WI38 (cell line): ENCODE measurements around the gene PADI6.
"Not testable (repeated sequence)": the region's sequence is repeated elsewhere in the genome, so short reads cannot be mapped to it uniquely, and the experiment has no call there.

ENCODE experiments used
- H3K4me3 ChIP-seq: 2 replicates; pipeline ENCODE4 v1.5.1; 2011; ENCODE audit warnings: low read depth, mild to moderate bottlenecking, control low read depth, low read length
- TF ChIP-seq, protein P1 (sequence below): IDR thresholded peaks from 2 replicates; pipeline ENCODE4 v1.5.1; 2012; ENCODE audit warnings: low read depth, mild to moderate bottlenecking, control low read depth, low read length

PADI6 gene

DNA sequence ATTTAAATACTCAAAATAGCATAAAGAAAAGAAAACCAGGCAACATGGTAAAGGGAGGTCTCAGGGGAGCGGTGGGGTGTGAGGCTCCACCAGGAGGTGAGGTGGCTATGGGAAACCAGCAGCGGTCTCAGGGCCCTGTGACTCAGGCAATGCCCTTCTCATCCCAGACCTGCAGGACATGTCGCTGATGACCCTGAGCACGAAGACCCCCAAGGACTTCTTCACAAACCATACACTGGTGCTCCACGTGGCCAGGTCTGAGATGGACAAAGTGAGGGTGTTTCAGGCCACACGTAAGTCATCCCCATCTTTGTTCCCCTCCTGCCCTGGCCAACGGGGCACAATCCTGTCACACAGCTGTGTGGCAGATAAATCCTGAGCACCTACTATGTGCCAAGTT lies 32.5 kb upstream of the PADI6 start:
- no peak overlapping the region for H3K4me3 ChIP-seq
- TF ChIP-seq, protein P1, sequence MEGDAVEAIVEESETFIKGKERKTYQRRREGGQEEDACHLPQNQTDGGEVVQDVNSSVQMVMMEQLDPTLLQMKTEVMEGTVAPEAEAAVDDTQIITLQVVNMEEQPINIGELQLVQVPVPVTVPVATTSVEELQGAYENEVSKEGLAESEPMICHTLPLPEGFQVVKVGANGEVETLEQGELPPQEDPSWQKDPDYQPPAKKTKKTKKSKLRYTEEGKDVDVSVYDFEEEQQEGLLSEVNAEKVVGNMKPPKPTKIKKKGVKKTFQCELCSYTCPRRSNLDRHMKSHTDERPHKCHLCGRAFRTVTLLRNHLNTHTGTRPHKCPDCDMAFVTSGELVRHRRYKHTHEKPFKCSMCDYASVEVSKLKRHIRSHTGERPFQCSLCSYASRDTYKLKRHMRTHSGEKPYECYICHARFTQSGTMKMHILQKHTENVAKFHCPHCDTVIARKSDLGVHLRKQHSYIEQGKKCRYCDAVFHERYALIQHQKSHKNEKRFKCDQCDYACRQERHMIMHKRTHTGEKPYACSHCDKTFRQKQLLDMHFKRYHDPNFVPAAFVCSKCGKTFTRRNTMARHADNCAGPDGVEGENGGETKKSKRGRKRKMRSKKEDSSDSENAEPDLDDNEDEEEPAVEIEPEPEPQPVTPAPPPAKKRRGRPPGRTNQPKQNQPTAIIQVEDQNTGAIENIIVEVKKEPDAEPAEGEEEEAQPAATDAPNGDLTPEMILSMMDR, result no peak

DNA sequence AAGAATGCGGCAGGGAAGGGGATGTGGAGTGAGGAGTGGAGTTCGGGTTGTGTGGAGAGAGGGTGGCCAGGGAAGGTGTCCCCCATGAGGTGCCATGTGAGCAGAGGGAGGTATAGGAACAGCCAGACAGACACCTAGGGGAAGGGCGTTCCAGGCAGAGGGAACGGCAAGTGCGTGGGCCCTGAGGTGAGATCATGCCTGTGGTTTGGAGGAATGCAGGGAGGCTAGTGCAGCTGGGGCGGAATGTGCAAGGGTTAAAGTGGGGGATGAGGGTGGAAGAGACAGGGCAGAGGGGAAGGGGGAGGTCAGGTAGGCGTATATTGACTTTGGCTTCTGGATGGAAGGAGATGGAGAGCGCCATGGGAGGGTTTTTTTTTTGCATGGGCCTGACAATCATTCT lies 31.6 kb upstream of the PADI6 start:
- TF ChIP-seq, protein P1, result no peak

DNA sequence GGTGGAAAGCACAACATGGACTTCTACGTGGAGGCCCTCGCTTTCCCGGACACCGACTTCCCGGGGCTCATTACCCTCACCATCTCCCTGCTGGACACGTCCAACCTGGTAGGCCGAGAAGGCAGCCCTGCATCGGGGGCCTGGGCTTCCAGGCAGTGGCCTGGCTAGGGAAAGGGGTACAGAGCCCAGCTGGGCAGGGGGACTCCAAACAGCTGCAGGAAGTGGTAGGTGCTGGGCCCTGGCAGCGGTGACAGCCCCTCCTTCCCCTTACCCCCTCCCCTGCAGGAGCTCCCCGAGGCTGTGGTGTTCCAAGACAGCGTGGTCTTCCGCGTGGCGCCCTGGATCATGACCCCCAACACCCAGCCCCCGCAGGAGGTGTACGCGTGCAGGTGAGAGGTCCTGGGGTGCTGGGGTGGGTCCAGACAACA lies 30.0 kb upstream of the PADI6 start:
- no peak overlapping the region for H3K4me3 ChIP-seq
- TF ChIP-seq, protein P1, result no peak

More for the DNA sequence above, 31.6 kb upstream of the PADI6 start:
- H3K4me3 ChIP-seq, result no peak overlapping the region

DNA sequence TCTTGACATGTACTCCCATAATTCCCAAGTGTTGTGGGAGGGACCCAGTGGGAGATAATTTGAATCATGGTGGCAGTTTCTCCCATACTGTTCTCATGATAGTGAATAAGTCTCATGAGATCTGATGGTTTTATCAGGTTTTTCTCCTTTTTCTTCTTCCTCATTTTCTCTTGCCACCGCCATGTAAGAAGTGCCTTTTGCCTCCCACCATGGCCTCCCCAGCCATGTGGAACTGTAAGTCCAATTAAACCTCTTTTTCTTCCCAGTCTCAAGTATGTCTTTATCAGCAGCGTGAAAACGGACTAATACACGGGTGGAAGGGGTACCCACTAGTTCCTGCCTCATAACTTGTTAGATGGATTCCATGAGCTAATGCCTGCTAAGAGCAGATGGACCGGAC lies 26.5 kb upstream of the PADI6 start:
- not testable (repeated sequence) for H3K4me3 ChIP-seq

DNA sequence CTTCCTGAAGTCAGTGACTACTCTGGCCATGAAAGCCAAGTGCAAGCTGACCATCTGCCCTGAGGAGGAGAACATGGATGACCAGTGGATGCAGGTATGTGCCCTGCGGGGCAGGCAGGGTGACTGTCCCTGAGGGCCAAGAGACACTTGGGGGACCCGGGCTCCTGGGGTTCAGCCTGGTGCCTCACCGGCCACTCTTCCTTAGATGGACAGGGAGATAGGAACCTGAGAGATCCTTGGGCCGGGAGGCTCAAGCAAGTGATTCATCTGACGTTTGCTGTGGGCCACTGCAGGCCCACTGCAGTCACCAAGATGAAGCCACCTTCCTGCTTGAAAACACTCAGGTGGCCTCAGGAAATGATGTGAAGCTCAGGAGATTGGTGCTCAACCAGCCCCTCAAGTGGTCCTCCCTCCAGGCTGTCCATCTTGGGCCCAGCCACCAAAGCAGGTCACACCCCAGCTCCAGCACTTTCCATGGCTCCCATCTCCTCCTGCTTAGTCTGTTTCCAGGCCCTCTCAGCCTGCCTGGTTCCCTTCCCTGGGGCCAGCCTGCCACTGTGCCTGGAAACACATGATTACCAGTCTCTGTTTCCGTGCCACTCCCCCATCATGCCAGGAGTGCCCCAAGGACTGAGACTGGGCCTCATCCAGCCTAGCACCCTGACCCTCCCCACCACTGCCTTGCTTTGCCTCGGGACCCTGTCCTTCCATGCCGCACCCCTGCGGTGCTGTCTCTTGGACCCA lies 25.8 kb upstream of the PADI6 start:
- H3K4me3 ChIP-seq, result no peak overlapping the region
- TF ChIP-seq, protein P1, result no peak

DNA sequence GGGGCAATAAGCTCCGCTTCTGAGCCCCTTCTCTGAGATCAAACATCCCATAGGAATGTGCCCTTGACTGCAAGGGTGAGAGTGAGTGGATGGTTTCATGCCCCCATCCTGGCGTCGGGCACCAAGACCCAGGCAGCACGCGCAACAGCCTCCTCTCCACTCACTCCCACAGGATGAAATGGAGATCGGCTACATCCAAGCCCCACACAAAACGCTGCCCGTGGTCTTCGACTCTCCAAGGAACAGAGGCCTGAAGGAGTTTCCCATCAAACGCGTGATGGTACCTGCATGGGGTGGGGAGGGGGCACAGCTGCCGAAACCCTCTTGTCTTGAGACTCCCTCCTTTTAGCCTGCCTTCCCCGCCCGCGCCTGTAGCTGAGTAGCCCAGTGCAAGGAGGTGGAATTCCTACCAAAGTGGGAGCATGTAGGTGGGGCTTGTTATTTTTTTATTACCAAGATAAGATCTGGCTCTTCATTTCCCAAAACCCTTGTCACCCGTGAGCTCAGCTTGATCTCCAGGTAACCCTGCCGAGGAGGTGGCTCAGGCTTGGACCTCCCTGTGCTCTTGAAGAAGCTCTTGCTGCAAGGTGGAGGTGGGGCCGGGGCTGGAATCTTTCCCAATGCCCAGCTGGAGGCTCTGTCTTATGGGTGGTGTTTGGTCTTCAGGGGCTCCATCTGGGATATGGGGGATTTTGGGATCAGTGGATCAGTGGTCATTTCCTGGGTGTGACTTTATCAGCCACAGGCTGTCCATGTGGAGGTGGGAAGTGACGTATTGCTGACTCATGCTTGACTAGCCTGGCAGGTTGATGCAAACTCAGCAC lies 24.0 kb upstream of the PADI6 start:
- TF ChIP-seq, protein P1, result no peak
- no peak overlapping the region for H3K4me3 ChIP-seq

DNA sequence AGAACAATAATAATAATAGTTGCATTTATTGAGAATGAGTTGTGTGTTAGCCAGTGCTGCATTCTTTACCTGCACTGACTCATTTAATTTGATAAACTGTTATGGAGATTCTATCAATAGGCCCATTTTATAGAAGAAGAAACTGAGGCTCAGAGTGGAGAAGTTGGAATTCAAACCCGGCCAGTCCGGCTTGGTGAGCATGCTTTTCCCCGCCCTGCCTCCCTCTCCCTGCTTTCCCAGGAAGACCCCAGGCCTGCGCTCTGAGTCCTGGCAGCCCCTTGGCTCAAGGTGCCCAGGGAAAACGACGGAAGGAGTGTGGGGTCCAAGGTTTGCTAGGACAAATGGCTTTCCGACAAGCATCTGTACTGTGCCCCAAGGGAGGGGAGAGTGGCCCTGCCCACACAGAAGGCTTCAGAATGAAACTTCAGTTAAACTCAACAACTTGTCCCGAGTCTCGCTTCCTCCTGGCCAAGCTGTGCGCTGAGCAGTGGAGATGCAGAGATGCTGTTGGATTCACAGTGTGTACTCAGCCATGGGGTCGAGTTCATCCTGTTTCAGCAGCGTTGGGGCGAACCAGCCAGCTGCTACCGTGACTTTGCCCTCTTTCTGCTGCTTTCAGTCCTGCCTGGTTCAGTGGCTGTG lies 23.3 kb upstream of the PADI6 start:
- TF ChIP-seq, protein P1, result no peak
- H3K4me3 ChIP-seq, result no peak overlapping the region
